A204.1 (cell line): ENCODE measurements around the gene ATG16L2.
"Not testable (repeated sequence)": the region's sequence is repeated elsewhere in the genome, so short reads cannot be mapped to it uniquely, and the experiment has no call there.

Experiments used
- FAIRE-seq: peaks from 2 replicates; lab custom pipeline; 2012; peaks lifted over from hg19 to GRCh38; lab: Jason Lieb, UNC

The ATG16L2 gene

DNA sequence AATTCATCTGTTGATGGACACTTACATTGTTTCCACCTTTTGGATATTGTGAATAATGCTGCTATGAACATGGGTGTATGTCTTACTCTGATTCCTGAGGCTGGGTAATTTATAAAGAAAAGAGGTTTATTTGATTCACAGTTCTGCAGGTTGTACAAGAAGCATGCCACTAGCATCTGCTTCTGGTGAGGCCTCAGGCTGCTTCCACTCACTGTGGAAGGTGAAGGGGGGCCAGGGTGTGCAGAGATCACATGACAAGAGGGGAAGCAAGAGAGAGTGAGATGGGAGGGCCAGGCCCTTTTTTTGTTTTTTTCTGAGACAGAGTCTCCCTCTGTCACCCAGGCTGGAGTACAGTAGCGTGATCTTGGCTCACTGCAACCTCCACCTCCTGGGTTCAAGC is 7.8 kb upstream of the ATG16L2 start:
- FAIRE-seq: not testable (repeated sequence)

DNA sequence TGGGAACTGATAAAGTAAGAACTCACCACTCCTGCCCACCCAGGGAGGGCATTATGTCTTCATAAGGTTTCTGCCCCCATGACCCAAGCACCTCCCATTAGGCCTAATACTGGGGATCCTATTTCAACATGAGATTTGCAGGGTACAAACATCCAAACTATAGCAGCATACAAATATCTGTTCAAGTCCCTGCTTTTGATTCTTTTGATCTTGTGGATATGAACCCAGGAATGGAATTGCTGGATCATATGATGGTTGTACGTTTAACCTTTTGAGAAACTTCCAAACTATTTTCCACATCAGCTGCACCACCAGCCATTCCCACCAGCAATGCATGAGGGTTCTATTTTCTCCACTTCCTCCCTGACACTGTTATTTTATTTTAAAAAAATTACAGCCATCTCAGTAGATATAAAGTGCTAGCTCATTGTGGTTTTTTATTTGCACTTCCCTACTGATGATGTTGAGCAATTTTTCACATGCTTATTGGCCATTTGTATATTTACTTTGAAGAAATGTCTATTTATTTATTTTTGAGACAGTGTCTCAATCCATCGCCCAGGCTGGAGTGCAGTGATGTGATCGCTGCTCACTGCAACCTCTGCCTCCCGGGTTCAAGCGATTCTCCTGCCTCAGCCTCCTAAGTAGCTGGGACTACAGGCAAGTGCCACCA is 7.1 kb upstream of the ATG16L2 start:
- FAIRE-seq: no peak

DNA sequence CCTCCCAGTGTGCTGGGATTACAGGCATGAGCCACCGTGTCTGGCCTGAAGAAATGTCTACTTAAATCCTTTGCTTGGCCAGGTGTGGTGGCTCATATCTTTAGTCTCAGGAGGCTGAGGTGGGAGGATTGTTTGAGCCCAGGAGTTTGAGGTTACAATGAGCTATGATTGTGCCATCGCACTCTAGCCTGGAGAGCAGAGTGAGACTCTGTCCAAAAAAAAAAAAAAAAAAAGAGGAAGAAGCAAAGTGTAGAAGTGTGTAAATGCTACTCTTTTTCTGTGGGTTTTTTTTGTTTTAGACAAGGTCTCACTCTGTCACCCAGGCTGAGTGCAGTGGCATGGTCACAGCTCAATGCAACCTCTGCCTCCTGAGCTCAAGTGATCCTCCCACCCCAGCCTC is 6.4 kb upstream of the ATG16L2 start:
- no peak for FAIRE-seq

DNA sequence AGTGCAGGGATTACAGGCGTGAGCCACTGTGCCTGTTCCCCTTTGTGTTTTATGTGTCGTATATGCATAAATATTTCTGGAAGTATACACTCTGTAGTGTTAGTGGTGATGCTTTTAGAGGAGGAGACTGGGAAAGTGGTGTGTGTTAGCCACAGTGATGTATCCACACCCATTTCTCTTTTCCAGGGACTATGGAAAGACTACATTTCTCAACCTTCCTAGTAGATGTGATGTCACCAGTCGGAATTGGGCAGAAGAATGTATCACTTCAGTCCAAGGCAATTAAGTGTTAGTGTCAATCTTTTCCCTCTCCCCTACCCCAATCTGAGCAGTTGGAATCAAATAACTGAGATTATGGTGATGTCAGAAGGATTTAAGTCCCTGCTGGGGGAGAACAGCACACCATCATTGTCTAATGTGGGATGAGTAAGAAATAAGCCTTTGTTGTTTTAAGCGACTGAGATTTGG is 5.8 kb upstream of the ATG16L2 start:
- FAIRE-seq: no peak

DNA sequence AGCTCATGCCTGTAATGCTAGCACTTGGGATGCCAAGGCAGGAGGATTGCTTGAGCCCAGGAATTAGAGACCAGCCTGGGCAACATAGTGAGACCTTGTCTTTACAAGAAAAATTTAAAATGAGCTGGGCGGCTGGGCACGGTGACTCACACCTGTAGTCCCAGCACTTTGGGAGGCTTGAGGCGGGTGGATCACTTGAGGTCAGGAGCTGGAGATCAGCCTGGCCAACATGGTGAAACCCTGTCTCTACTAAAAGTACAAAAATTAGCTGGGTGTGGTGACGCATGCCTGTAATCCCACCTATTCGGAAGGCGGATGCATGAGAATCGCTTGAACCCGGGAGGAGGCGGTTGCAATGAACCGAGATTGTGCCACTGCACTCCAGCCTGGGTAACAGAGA is 2.5 kb upstream of the ATG16L2 start:
- FAIRE-seq: not testable (repeated sequence)

DNA sequence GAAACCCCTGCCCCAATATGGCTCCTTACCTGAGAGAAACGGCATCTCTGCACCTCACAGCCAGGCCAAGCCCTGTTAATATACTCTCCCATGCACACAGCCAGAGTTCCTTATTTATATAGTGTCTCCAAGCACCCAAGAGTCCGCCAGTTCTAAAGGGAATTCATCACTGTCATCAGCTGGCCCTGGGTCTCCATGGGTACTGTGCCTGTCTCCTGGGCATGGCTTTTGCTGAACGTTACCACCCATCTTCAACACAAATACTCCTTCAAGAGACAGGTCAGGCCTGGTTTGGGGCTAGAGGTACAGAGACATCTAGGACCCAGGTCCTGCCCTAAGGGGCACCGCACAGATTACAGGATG is 1.6 kb upstream of the ATG16L2 start:
- FAIRE-seq: no peak

DNA sequence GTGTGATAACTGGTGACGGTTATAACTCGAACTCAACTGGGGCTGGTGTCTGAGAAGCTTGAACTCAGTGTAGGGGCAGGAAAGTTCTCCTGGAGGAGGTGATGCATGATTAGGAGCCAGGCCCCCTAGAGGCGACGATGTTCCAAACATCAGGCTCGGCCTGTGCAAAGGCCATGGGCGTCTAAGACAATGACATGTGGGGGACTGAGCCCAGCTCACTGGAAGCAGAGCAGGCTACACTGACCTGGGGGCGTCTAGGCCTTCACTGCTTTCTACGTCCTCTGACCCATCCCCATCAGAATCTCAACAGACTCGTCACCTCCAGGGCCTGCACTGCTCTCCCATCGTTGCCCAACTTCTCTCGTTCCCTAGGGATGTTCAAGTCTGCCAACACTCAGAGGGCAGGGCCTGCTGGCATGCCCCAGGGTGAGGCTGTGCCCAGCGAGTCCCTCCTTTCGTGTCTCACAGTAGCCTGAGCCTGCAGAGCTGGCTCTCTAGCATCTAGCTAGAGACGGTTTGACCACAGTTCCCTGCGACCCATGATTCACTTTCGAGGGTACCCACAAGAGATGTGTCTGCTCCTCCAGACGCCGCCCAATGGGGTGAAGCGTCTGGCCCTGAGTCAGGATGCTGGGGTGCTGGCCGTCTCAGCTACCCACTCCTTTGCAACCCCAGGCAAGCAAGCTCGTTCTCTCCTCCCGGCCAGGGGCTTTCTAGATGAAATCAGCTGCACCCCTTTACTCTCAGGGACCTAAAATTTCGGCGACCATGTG is 1.1 kb upstream of the ATG16L2 start:
- FAIRE-seq: no peak

DNA sequence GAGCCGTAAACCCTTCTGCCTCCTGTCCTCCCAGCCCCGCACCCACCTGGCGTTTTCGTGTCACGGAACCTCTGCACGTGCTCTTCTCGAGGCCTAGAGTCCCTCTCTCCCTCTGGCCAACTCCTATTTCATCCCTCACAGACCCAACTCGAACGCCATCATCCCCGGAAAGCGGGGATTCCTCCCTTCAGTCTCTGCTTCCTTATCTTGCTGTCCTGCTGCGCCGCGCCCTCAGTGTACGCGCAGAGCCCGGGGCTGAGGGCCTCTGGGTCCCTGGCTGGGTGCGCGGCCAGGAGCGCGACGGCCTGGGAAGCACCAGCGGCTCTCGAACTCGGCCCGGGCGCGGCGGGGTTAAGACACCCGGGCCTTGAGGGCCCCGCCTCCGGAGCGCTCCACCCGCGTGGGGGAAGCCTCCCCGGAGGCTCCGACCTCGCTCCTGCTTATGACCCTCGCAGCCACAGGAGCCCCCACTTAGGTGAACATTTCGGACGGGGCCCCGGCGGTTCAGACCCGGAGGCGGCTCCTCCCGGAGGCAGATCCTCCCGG is 398 bp upstream of the ATG16L2 start:
- FAIRE-seq: no peak

DNA sequence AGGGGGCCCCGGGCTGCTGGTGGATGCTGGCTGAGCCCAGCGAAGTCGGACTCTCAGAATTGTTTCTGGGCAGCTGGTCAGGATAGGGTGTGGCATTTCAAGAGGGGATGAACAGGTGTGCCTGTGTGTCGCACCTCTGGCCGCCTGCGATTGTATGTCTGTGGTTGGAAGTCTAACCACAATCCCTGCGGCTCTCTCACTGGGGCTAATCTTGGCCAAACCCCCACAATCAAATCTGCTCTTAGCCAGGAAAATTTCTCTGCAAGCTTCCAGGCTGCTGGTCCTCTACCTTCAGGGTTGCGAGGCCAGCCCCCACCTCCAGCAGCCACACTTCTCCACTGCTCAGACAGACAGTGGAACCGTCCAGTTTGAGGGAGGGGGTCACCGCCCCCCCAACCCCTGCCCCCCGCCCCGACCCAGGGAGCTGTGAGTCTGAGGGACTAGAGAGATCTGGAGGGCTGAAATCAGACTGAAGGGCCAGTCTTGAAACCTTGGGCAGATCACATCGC is 953 bp downstream of the ATG16L2 start:
- no peak for FAIRE-seq

DNA sequence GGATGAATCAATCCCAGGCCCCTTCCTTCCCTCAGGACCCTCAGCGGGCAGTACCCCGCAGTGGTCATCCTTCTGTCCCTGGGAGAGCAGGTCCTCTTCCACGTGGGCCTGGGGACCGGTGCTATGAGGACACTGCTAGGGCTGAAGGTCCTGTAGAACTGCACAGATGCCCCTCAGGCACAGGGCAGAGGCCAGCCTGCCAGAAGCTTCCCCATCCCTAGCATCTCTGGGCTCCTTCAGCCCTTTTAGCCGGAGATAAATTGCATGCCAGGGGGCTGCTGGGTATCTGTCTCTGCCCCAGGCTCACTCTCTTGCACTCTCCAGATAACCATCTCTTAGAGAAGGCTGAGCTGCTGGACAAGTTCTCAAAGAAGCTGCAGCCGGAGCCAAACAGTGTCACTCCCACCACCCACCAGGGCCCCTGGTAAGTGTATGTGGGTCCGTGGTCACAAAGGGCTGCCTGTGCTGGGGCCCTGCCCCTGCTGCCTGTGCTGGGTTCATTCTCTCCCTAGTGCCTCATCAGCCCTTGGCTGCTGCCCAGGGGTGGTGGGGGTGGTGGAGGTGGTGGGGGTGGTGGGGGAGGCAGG is 2.3 kb downstream of the ATG16L2 start:
- no peak for FAIRE-seq

DNA sequence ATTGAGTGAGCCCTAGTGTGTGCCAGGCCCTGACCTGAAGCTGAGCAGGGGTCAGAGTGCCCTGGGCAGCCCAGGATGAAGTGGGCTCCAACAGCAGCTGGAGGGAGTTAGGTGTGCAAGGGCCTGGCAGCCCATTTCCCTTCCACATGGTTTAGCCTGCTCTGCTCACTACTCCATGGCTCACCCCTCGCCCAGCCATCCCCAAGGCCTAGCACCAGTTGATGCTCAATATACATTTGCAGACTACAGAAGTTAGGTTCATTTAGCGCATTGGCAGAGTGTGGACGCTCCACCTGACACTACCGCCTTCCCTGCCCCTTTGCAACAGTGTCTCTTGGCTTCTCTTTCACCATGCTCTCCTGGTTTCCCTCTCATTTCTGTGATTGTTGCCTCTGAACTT is 3.8 kb downstream of the ATG16L2 start:
- FAIRE-seq: no peak

DNA sequence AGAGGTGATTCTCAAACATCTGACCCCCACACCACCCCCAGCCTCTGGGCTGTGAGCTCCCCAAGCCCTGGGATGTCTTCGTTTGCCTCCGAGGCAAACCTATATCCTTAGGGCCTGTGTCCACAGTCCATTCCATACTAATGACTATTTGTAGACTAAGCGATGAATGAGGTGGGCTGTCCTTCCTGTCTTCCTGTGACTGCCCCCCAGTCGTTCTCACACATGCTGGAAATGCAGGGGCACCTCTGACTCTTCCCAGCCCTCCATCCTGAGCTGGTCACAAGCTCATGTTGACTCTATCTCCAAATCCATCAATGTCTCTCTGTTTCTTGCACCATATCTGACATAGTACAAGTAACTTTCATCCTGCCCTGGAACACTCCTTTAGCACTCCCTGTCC is 4.8 kb downstream of the ATG16L2 start:
- no peak for FAIRE-seq

DNA sequence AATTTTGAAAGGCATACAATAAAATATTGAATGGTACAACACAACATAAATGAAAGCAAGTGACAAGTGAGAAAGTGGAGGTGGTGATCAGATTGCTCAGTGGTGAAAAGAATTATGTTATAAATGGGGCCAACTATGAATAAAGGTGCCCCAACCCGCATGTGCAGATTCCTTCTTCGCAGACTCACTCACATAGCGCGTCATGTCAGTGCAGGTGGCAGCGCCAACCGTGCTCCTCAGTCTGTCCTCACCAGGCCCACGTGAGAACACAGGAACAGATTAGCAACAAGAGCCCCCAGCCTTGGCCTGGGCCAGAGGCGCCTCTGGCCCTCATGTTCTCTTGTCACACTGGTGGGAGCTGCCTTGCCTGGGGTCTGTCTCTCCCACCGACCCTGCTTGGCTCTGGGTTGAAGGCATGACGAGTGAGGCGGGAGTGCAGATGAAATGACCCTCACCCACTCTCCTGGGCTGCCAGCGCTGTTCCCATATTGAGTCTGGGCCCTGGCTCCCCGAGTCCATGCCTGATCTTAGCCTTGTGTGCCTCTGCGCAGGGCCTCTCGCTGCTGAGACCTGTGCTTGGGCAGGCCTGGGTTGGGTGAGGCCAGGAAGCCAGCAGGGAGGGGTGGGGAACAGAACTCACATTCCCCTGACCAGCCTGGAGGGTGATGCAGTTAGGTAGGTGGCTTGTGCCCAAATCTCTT is 6.4 kb downstream of the ATG16L2 start:
- no peak for FAIRE-seq

DNA sequence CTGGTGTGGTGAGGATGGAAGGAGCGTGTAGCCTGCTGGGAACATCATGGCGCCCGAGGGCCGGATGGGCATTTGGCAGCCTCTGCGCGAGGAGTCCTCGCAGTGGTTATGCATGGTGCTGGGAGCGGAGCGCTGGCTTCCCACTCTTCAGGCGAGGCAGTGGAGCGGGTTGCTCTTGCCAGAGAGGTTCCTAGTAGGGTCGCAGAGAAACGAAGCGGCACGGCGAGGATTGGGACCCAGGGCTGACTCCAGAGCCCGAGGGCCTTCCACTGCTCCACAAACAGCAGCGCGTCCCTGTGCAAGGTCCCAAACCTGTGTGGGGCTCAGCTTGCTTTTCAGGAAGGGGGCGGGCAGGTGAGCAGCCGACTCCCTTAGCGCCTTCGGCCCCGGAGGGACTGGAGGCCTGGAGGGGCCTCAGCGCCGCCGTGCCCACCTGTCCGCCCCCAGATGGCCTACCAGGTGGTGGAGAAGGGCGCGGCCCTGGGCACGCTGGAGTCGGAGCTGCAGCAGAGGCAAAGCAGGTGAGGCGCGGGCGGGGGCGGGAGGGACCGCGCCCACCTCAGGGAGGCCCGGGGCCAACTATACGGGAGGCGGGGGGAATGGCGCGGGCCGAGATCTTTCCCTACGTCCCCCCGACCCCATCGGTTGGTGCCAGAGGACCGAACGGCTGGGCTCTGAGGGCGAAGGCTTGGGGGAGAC is 7.2 kb downstream of the ATG16L2 start:
- FAIRE-seq: no peak

DNA sequence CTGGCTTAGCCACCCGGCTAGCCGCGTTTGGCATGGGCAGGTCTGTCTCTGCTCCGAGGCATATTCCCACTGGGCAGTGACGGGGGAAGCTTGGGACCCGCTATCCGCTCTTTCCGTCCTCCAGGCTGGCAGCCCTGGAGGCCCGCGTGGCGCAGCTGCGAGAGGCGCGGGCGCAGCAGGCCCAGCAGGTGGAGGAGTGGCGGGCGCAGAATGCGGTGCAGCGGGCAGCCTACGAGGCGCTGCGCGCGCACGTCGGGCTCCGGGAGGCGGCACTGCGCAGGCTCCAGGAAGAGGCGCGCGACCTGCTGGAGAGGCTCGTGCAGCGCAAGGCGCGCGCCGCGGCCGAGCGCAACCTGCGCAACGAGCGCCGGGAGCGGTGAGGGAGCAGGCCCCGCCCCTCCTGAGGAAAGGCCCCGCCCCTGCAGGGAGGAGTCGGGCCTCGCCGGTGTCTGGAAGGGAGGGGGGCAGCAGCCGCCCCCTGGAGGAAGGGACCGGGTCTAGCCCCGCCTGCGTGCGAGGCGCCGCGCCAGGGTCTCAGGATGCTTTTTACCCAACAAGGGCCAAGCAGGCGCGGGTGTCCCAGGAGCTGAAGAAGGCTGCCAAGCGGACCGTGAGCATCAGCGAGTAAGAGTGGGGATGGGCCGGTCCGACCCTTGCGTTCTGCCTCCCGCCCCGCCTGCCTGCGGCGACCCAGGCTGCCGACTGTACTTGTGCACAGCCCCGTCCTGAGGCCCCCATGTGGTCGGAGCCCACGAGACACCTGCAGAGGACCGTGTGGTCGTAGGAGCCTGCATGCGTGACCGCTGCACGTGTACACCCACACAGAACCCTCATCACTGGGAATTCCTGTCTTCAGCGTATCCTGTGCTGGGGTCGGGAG is 7.9 kb downstream of the ATG16L2 start:
- no peak for FAIRE-seq

DNA sequence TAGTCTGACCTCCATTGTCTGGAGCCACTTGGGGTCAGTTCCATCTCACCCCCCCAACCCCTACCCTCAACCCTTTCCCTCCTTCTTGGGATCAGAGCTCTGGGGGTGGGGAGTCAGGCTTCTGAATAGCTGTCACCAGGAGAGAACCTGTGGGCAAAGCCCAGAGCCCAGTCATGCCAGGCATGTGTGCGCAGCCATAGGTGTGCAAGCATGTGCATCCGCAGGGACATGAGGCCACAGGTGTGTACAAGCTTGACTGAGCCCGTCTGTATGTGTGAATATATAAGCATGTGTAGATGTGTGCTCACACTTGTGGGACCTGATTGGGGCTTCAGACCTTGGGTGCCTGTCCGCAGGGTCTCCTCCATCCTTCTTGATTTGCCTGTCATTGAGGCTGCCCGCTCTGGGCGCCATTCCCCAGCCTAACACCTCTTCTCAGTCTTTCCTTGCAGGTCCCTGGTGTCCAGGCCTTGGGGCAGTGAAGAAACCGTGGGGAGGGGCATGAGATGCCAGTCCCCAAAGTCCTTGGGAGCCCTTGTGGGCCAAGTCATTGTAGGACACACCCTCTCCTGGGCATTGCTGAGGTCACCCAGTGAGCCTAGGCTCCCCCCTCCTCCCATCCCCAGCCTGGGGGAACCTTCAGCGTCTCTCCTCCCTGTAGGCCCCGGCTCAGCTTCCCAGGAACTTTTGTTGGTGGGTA is 9.0 kb downstream of the ATG16L2 start:
- FAIRE-seq: no peak

DNA sequence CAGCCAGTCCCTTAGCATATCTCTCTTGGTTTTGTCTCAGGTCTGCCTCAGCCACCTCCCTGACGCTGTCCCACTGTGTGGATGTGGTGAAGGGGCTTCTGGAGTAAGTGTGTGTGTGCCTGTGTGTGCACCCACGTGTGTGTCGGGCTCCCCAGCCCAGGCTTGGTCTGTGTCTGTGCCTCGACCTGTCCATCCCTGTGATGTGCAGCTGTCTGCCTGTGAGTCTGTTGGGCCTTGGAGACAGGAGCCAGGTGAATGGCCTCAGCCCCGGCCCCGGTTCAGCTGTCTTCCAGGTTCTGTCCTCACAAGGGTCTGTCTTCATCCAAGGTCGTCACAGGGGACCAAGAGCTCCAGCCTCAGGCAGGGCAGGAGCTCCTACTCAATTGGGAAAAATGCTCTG is 9.8 kb downstream of the ATG16L2 start:
- no peak for FAIRE-seq

DNA sequence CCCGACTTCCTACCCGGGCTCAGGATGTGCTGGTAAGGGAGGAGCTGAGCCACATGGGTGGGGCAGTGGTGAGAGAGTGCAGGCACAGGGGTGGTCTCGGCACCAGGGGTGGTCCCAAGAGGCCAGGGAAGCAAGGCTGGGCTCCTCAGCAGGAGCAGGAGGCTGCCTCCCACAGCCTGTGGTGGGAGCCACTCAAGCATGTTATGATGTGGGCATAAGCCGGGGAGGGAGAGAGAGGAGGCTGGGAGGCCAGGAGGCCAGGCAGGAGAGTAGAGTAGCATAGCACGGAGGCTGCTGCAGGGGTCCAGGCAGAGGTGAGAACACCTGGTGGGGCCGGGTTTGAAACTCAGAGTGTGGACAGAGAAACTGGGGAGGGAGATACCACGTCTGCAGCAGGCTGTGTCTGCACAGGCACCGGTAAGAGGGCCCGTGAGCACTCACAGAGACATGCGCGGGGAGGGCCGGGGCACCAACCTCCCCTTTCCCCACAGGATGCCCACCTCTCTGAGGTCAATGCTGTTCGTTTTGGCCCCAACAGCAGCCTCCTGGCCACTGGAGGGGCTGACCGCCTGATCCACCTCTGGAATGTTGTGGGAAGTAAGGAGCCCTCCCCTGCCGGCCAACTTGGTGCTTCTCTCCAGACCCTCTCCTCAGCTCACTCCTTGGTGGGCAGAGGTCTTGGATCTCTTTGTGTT is 10.7 kb downstream of the ATG16L2 start:
- FAIRE-seq: no peak

DNA sequence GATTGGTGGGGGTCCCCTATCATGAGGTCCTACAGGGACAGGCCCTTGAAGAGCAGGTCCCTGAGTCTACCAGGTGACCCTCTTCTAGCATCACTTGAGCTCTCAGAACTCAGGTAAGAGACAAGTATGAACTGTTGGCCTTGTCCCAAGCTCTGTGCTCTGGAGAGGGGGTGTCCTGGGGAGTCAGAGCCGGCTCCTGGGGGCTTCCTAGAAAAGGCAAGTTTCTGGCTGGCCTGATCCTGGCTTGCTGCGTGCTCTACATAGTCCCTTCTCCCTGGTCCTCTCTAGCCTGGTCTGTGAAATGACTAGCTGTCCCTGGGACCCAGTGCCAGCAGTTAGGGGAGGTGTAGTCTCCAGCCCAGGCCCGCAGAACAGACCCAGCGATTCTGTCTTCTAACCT is 11.4 kb downstream of the ATG16L2 start:
- FAIRE-seq: no peak
